MM.1S (cell line): ENCODE data around the gene LBH.

Experiments
- DNase-seq: peaks from one replicate; pipeline ENCODE4 v3.0.0-alpha.2; 2015
- H2AFZ ChIP-seq: fragments of 300-600 bp; sonication (generic); 2 replicates; pipeline ENCODE4 v1.6.0; 2016; ENCODE audit warnings: antibody characterized with exemption, low read length
- H3F3A ChIP-seq: fragments of 300-600 bp; sonication (generic); 2 replicates; pipeline ENCODE4 v1.6.1; 2016; ENCODE audit warnings: mild to moderate bottlenecking, antibody characterized with exemption, low read length, moderate library complexity, mixed read lengths; ENCODE audit not compliant: insufficient read depth
- H3K27ac ChIP-seq: fragments of 300-600 bp; sonication (generic); 2 replicates; pipeline ENCODE4 v1.5.1; 2016; ENCODE audit warnings: mild to moderate bottlenecking, low read length
- H3K27me3 ChIP-seq: fragments of 300-600 bp; sonication (generic); replicated peaks from 2 replicates; pipeline ENCODE4 v1.6.0; 2016; ENCODE audit warnings: low read length; ENCODE audit not compliant: insufficient read depth
- H3K36me3 ChIP-seq: fragments of 300-600 bp; sonication (generic); replicated peaks from 2 replicates; pipeline ENCODE4 v1.6.1; 2016; ENCODE audit warnings: mild to moderate bottlenecking, low read length, mixed read lengths; ENCODE audit not compliant: insufficient read depth
- H3K4me1 ChIP-seq: fragments of 300-600 bp; sonication (generic); 2 replicates; pipeline ENCODE4 v1.6.1; 2016; ENCODE audit warnings: low read length, mixed read lengths
- H3K4me2 ChIP-seq: fragments of 300-600 bp; sonication (generic); 2 replicates; pipeline ENCODE4 v1.6.0; 2016; ENCODE audit warnings: low read depth, low read length
- H3K4me3 ChIP-seq: fragments of 300-600 bp; sonication (generic); 2 replicates; pipeline ENCODE4 v1.5.1; 2016; ENCODE audit warnings: low read length, mixed read lengths
- H3K79me2 ChIP-seq: fragments of 300-600 bp; sonication (generic); 2 replicates; pipeline ENCODE4 v1.6.1; 2016; ENCODE audit warnings: mixed run types, low read length, mixed read lengths
- H3K9ac ChIP-seq: fragments of 300-600 bp; sonication (generic); 2 replicates; pipeline ENCODE4 v1.6.1; 2016; ENCODE audit warnings: low read length, mixed read lengths
- H3K9me2 ChIP-seq: fragments of 300-600 bp; sonication (generic); replicated peaks from 2 replicates; pipeline ENCODE4 v1.6.1; 2016; ENCODE audit warnings: mild to moderate bottlenecking, low read length, mixed read lengths; ENCODE audit not compliant: insufficient read depth
- H3K9me3 ChIP-seq: fragments of 300-600 bp; sonication (generic); replicated peaks from 2 replicates; pipeline ENCODE4 v1.6.1; 2016; ENCODE audit warnings: mild to moderate bottlenecking, low read length, mixed read lengths; ENCODE audit not compliant: insufficient read depth
- H4K20me1 ChIP-seq: fragments of 300-600 bp; sonication (generic); 2 replicates; pipeline ENCODE4 v1.6.1; 2016; ENCODE audit warnings: mild to moderate bottlenecking, low read length, moderate library complexity, mixed read lengths; ENCODE audit not compliant: insufficient read depth
- CTCF ChIP-seq: fragments of 300-600 bp; sonication (generic); IDR thresholded peaks from 2 replicates; pipeline ENCODE4 v1.5.1; 2016; ENCODE audit warnings: antibody characterized with exemption, low read length, mixed read lengths
- EZH2 ChIP-seq: fragments of 300-600 bp; sonication (generic); optimal IDR thresholded peaks from 2 replicates; pipeline ENCODE3; 2017; ENCODE audit warnings: low read depth, mild to moderate bottlenecking, antibody characterized with exemption, low read length, mixed read lengths
- EZH2phosphoT487 ChIP-seq: fragments of 300-600 bp; sonication (generic); IDR thresholded peaks from 2 replicates; pipeline ENCODE4 v1.6.1; 2018; ENCODE audit warnings: antibody characterized with exemption, low read length

The LBH gene

GRCh38 chr2:30259071-30259470, 27.7 kb downstream of the LBH start:
- H3K4me1 ChIP-seq = no peaks in the 10 kb centered on the region
- no peak overlapping the region for H3K9ac ChIP-seq
- H3K36me3 ChIP-seq = no peaks in the 10 kb centered on the region
- no peaks in the 10 kb centered on the region for H4K20me1 ChIP-seq
- no peaks in the 10 kb centered on the region for H3K79me2 ChIP-seq
- no peak overlapping the region for H2AFZ ChIP-seq
- H3K4me3 ChIP-seq = no peak overlapping the region
- no peak for DNase-seq
- no peak overlapping the region for H3K4me2 ChIP-seq
- TF ChIP-seq EZH2 = no peak
- TF ChIP-seq CTCF = no peak
- TF ChIP-seq EZH2phosphoT487 = no peak
- no peaks in the 10 kb centered on the region for H3K27me3 ChIP-seq
- no peaks in the 10 kb centered on the region for H3F3A ChIP-seq
- H3K9me3 ChIP-seq = no peaks in the 10 kb centered on the region
- no peak overlapping the region for H3K27ac ChIP-seq
- H3K9me2 ChIP-seq = no peaks in the 10 kb centered on the region

- H3K36me3 ChIP-seq = no peaks in the 10 kb centered on the region
Measured at GRCh38 chr2:30259827-30260679, 28.7 kb downstream of the LBH start.

GRCh38 chr2:30260941-30261340, 29.6 kb downstream of the LBH start:
- Histone ChIP-seq H3K9ac (no peak overlapping the region), H3K4me1 (no peaks in the 10 kb centered on the region), H3K4me2 (no peak overlapping the region)

More at GRCh38 chr2:30259827-30260679, 28.7 kb downstream of the LBH start:
- no peaks in the 10 kb centered on the region for H3K9me2 ChIP-seq
- H3K27me3 ChIP-seq = no peaks in the 10 kb centered on the region
- no peaks in the 10 kb centered on the region for H3K9me3 ChIP-seq
- H4K20me1 ChIP-seq = no peaks in the 10 kb centered on the region
- no peak overlapping the region for H3K27ac ChIP-seq
- H3K4me1 ChIP-seq = no peaks in the 10 kb centered on the region
- no peak overlapping the region for H3K4me2 ChIP-seq
- no peaks in the 10 kb centered on the region for H3K79me2 ChIP-seq
- DNase-seq = no peak
- H3K4me3 ChIP-seq = no peak overlapping the region
- H3K9ac ChIP-seq = no peak overlapping the region
- H3F3A ChIP-seq = no peaks in the 10 kb centered on the region
- no peak overlapping the region for H2AFZ ChIP-seq
- TF ChIP-seq CTCF = no peak
- TF ChIP-seq EZH2phosphoT487 = no peak

More at GRCh38 chr2:30260941-30261340, 29.6 kb downstream of the LBH start:
- no peak for TF ChIP-seq CTCF
- no peak for TF ChIP-seq EZH2
- no peak for TF ChIP-seq EZH2phosphoT487
- Histone ChIP-seq H4K20me1 (no peaks in the 10 kb centered on the region), H3K79me2 (no peaks in the 10 kb centered on the region), H3K27me3 (no peaks in the 10 kb centered on the region), H3F3A (no peaks in the 10 kb centered on the region), H3K36me3 (no peaks in the 10 kb centered on the region), H3K27ac (no peak overlapping the region), H3K9me3 (no peaks in the 10 kb centered on the region), H2AFZ (no peak overlapping the region), H3K4me3 (no peak overlapping the region), H3K9me2 (no peaks in the 10 kb centered on the region)
- no peak for DNase-seq
